HEK293 (cell line): ENCODE data around the gene LANCL2.

ENCODE experiments used
- CTCF ChIA-PET: fragments of 350-600 bp; formaldehyde crosslinking; extraction: SDS; loops from one replicate; lab custom pipeline; 2021; ENCODE audit warnings: antibody characterized with exemption; lab: Yijun Ruan, JAX
- POLR2A ChIA-PET: fragments of 300-600 bp; formaldehyde crosslinking; extraction: SDS; loops from one replicate; lab custom pipeline; 2020; ENCODE audit warnings: antibody characterized with exemption, inconsistent platforms; lab: Yijun Ruan, JAX
- H3K27ac ChIP-seq: fragments of 200-500 bp; sonication (Bioruptor generic); 2 replicates; pipeline ENCODE4 v1.5.1; 2014; ENCODE audit warnings: low read depth, low read length, control low read depth, inconsistent platforms; ENCODE audit errors: extremely low read depth
- H3K36me3 ChIP-seq, 2 experiments: fragments of 200-500 bp in 1 of 2; sonication (Bioruptor generic) in 1 of 2; 1 replicate in 1 of 2; 2 replicates in 1 of 2; pipeline ENCODE4 v1.5.1; 2014 to 2017; ENCODE audit warnings: inconsistent platforms in 2 of 2, low read length in 2 of 2; ENCODE audit not compliant: control insufficient read depth in 2 of 2, insufficient read depth in 1 of 2
- H3K4me1 ChIP-seq: fragments of 200-500 bp; sonication (Bioruptor generic); 2 replicates; pipeline ENCODE4 v1.5.1; 2014; ENCODE audit warnings: mild to moderate bottlenecking, low read length, inconsistent platforms; ENCODE audit not compliant: control insufficient read depth, insufficient read depth
- H3K4me3 ChIP-seq: 2 replicates; pipeline ENCODE4 v1.5.1; 2011; ENCODE audit warnings: low read depth, mild to moderate bottlenecking, control low read depth, low read length, moderate library complexity
- H3K9me3 ChIP-seq: fragments of 200-500 bp; sonication (Bioruptor generic); 2 replicates; pipeline ENCODE4 v1.5.1; 2014; ENCODE audit warnings: low read depth, low read length, inconsistent platforms; ENCODE audit not compliant: control insufficient read depth, insufficient read depth
- KLF9 ChIP-seq: fragments of 450-650 bp; formaldehyde crosslinking; IDR thresholded peaks from 2 replicates; pipeline ENCODE4 v1.5.1; 2016; ENCODE audit warnings: missing biosample characterization, missing genetic modification characterization, low read depth
- SCRT1 ChIP-seq: fragments of 450-650 bp; formaldehyde crosslinking; IDR thresholded peaks from 2 replicates; pipeline ENCODE4 v1.5.1; 2016; ENCODE audit warnings: missing biosample characterization, missing genetic modification characterization, borderline replicate concordance
- SETDB1 ChIP-seq: IDR thresholded peaks from one replicate; pipeline ENCODE4 v1.6.1; 2017; ENCODE audit warnings: mild to moderate bottlenecking, low read length, moderate library complexity, mixed read lengths; ENCODE audit not compliant: insufficient read length
- ZBTB1 ChIP-seq: fragments of 450-650 bp; formaldehyde crosslinking; IDR thresholded peaks from 2 replicates; pipeline ENCODE4 v1.5.1; 2016; ENCODE audit warnings: missing biosample characterization, missing genetic modification characterization
- ZEB2 ChIP-seq: fragments of 450-650 bp; formaldehyde crosslinking; IDR thresholded peaks from 2 replicates; pipeline ENCODE4 v1.5.1; 2016; ENCODE audit warnings: missing biosample characterization, missing genetic modification characterization
- ZNF16 ChIP-seq: fragments of 450-650 bp; formaldehyde crosslinking; IDR thresholded peaks from 2 replicates; pipeline ENCODE4 v1.5.1; 2016; ENCODE audit warnings: low read depth, missing biosample characterization, missing genetic modification characterization
- ZNF223 ChIP-seq: fragments of 450-650 bp; formaldehyde crosslinking; IDR thresholded peaks from 2 replicates; pipeline ENCODE4 v1.5.1; 2016; ENCODE audit warnings: missing biosample characterization, missing genetic modification characterization
- ZNF248 ChIP-seq: fragments of 450-650 bp; formaldehyde crosslinking; IDR thresholded peaks from 2 replicates; pipeline ENCODE4 v1.5.1; 2017; ENCODE audit warnings: missing biosample characterization, missing genetic modification characterization
- ZNF274 ChIP-seq, 2 experiments: fragments of 200-500 bp in 1 of 2; fragments of 450-650 bp in 1 of 2; sonication (Bioruptor generic) in 1 of 2; formaldehyde crosslinking in 1 of 2; IDR thresholded peaks; 2 replicates each; pipeline versions ENCODE4 v1.5.1 to v1.6.1; 2014 to 2016; ENCODE audit warnings: borderline replicate concordance in 1 of 2, inconsistent platforms in 1 of 2, low read length in 1 of 2, missing biosample characterization in 1 of 2, missing genetic modification characterization in 1 of 2
- ZNF366 ChIP-seq: fragments of 450-650 bp; formaldehyde crosslinking; conservative IDR thresholded peaks from 2 replicates; pipeline ENCODE4 v1.5.1; 2016; ENCODE audit warnings: missing biosample characterization, missing genetic modification characterization
- ZNF701 ChIP-seq: fragments of 450-650 bp; formaldehyde crosslinking; IDR thresholded peaks from 2 replicates; pipeline ENCODE4 v1.5.1; 2016; ENCODE audit warnings: missing biosample characterization, missing genetic modification characterization
- ZNF837 ChIP-seq: fragments of 450-650 bp; formaldehyde crosslinking; IDR thresholded peaks from 2 replicates; pipeline ENCODE4 v1.5.1; 2016; ENCODE audit warnings: missing biosample characterization, missing genetic modification characterization
- TF ChIP-seq, protein P1 (sequence below): fragments of 450-650 bp; formaldehyde crosslinking; IDR thresholded peaks from 2 replicates; pipeline ENCODE4 v1.5.1; 2016; ENCODE audit warnings: missing biosample characterization, missing genetic modification characterization
- TF ChIP-seq, protein P2 (sequence below): fragments of 450-650 bp; formaldehyde crosslinking; IDR thresholded peaks from 2 replicates; pipeline ENCODE4 v1.5.1; 2017; ENCODE audit warnings: missing biosample characterization, missing genetic modification characterization
- TF ChIP-seq, protein P3 (sequence below): fragments of 450-650 bp; formaldehyde crosslinking; IDR thresholded peaks from 2 replicates; pipeline ENCODE4; 2016; ENCODE audit warnings: missing biosample characterization, missing genetic modification characterization
- TF ChIP-seq, protein P4 (sequence below): fragments of 450-650 bp; formaldehyde crosslinking; optimal IDR thresholded peaks from 2 replicates; pipeline ENCODE3; 2016; ENCODE audit warnings: missing biosample characterization, mild to moderate bottlenecking, missing genetic modification characterization

Gene LANCL2

DNA sequence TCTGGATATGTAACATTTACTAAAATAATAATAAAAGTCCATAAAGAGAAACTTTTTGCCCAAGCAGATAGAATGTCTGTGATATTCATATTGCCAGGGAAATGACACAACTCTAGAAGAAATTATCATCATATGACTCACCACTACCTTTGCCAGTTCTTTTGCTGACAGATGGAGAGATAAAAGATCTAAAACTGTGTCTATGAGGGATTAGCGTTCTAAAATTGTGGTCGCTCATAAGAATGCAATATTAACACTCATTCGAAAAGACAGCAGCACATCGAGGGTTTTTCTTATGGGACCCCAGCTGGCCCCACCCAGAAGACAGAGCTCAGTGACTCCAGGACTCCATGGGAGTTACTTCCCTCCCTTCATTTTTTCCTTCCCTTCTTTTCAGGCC, 16.6 kb upstream of the LANCL2 start:
- H3K4me1 ChIP-seq: no peaks in the 10 kb centered on the region
- H3K4me3 ChIP-seq: no peak overlapping the region
- no peaks in the 10 kb centered on the region for H3K36me3 ChIP-seq
- H3K27ac ChIP-seq: no peak overlapping the region
- ChIA-PET CTCF (no interaction called here), POLR2A (interaction anchor here (1.7 kb wide), 1 partner anchor 18 kb away, joined by 6 read pairs; no protein-coding TSS in a partner anchor)
- TF ChIP-seq, protein P1, sequence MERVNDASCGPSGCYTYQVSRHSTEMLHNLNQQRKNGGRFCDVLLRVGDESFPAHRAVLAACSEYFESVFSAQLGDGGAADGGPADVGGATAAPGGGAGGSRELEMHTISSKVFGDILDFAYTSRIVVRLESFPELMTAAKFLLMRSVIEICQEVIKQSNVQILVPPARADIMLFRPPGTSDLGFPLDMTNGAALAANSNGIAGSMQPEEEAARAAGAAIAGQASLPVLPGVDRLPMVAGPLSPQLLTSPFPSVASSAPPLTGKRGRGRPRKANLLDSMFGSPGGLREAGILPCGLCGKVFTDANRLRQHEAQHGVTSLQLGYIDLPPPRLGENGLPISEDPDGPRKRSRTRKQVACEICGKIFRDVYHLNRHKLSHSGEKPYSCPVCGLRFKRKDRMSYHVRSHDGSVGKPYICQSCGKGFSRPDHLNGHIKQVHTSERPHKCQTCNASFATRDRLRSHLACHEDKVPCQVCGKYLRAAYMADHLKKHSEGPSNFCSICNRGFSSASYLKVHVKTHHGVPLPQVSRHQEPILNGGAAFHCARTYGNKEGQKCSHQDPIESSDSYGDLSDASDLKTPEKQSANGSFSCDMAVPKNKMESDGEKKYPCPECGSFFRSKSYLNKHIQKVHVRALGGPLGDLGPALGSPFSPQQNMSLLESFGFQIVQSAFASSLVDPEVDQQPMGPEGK (tag by site-specific recombination): 0 out of 2 replicates have a peak, but pooled peaks have one; percentile 19
- no peak for TF ChIP-seq KLF9 (tag by site-specific recombination)
- 0 out of 2 replicates have a peak, but pooled peaks have one; percentile 43 for TF ChIP-seq ZNF366 (tag by site-specific recombination)
- no peak for TF ChIP-seq SCRT1 (tag by site-specific recombination)
- TF ChIP-seq, protein P2, sequence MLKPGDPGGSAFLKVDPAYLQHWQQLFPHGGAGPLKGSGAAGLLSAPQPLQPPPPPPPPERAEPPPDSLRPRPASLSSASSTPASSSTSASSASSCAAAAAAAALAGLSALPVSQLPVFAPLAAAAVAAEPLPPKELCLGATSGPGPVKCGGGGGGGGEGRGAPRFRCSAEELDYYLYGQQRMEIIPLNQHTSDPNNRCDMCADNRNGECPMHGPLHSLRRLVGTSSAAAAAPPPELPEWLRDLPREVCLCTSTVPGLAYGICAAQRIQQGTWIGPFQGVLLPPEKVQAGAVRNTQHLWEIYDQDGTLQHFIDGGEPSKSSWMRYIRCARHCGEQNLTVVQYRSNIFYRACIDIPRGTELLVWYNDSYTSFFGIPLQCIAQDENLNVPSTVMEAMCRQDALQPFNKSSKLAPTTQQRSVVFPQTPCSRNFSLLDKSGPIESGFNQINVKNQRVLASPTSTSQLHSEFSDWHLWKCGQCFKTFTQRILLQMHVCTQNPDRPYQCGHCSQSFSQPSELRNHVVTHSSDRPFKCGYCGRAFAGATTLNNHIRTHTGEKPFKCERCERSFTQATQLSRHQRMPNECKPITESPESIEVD: peak; percentile 22; the same call in 1 of the 2 replicates
- H3K9me3 ChIP-seq: no peaks in the 10 kb centered on the region

DNA sequence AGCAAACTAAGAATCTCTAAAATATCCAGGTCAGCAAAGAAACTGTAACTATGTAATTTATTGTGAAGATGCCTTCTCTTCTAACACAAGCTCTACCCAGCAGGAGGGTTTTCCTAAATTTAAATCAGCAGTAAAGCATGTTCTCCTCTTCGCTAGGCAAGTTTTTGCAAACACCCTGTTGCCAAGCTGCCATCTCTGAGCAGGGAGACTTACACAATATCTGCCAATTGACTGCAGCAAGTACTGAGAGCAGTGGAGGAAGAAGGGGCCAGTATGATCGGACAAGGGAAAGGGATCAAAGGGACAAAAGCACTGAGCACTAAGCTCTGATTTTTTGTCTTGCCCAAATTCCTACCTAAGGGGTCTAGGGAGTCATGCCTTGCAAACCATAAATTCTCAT, 16.0 kb upstream of the LANCL2 start:
- POLR2A ChIA-PET: interaction anchor here (1.7 kb wide), 1 partner anchor 17 kb away, joined by 6 read pairs; no protein-coding TSS in a partner anchor
- Histone ChIP-seq H3K27ac (no peak overlapping the region), H3K9me3 (no peaks in the 10 kb centered on the region), H3K4me1 (no peaks in the 10 kb centered on the region), H3K4me3 (no peak overlapping the region), H3K36me3 (no peaks in the 10 kb centered on the region)
- TF ChIP-seq ZBTB1 (tag by site-specific recombination) (no peak), ZNF16 (no peak), ZNF701 (tag by site-specific recombination) (no peak), SCRT1 (tag by site-specific recombination) (no peak)
- CTCF ChIA-PET: no interaction called here

DNA sequence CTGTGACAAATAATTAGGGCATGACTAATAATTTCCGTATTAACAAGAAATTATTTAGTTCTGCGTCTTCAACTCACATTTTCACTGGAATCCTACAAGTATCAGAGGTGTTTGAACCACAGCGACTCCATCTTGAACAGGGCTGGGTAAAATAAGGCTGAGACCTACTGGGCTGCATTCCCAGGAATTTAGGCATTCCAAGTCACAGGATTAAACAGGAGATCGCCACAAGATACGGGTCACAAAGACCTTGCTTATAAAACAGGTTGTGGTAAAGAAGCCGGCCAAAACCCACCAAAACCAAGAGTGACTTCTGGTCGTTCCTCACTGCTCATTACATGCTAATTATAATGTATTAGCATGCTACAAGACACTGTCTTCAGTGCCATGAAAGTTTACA, 14.9 kb upstream of the LANCL2 start:
- H3K36me3 ChIP-seq: no peaks in the 10 kb centered on the region
- no peak overlapping the region for H3K27ac ChIP-seq
- H3K4me3 ChIP-seq: no peak overlapping the region
- no peaks in the 10 kb centered on the region for H3K9me3 ChIP-seq
- TF ChIP-seq, protein P3, sequence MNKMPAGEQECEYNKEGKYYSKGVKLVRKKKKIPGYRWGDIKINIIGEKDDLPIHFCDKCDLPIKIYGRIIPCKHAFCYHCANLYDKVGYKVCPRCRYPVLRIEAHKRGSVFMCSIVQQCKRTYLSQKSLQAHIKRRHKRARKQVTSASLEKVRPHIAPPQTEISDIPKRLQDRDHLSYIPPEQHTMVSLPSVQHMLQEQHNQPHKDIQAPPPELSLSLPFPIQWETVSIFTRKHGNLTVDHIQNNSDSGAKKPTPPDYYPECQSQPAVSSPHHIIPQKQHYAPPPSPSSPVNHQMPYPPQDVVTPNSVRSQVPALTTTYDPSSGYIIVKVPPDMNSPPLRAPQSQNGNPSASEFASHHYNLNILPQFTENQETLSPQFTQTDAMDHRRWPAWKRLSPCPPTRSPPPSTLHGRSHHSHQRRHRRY (tag by site-specific recombination): no peak
- TF ChIP-seq ZEB2 (tag by site-specific recombination) (no peak), SETDB1 (no peak), ZNF274 (IDR thresholded peaks at IDR 0.05; ENCODE audit: low read length) (no peak), ZNF274 (tag by site-specific recombination; IDR thresholded peaks at IDR 0.05; ENCODE audit: borderline replicate concordance) (no peak), ZNF223 (tag by site-specific recombination) (no peak), ZNF248 (no peak), ZNF837 (tag by site-specific recombination) (no peak)
- TF ChIP-seq, protein P4, sequence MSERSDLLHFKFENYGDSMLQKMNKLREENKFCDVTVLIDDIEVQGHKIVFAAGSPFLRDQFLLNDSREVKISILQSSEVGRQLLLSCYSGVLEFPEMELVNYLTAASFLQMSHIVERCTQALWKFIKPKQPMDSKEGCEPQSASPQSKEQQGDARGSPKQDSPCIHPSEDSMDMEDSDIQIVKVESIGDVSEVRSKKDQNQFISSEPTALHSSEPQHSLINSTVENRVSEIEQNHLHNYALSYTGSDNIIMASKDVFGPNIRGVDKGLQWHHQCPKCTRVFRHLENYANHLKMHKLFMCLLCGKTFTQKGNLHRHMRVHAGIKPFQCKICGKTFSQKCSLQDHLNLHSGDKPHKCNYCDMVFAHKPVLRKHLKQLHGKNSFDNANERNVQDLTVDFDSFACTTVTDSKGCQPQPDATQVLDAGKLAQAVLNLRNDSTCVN (tag by site-specific recombination): no peak
- no peaks in the 10 kb centered on the region for H3K4me1 ChIP-seq
- POLR2A ChIA-PET: interaction anchor here (1.7 kb wide), 1 partner anchor 16 kb away, joined by 6 read pairs; no protein-coding TSS in a partner anchor
- CTCF ChIA-PET: no interaction called here
